ENCODE measurements around the gene DOCK4. TPM values are rescaled to one million over a fixed set of nuclear protein-coding genes. Genes with fewer than 3 reads are reported as not detected.

The DOCK4 gene
- polyA plus RNA-seq, 1 donor (not counting 4 experiments of a cell fraction or from before 2014, with no cell fraction given) = 13.9 TPM

- FAIRE-seq = no peak
Observed at GRCh38 chr7:112104120-112104519, 102.1 kb downstream of the DOCK4 start.

GRCh38 chr7:112103246-112103645, 103.0 kb downstream of the DOCK4 start:
- dilution Hi-C loops (cut with MboI; ENCODE audit: extremely low pct_ligation_motif_present, low sequenced_read_pairs) = no loop called here

More at GRCh38 chr7:112104120-112104519, 102.1 kb downstream of the DOCK4 start:
- Histone ChIP-seq H3K9me3 (ENCODE audit: control insufficient read depth, low read depth, low read length) (no peaks in the 10 kb centered on the region), H3K4me2 (ENCODE audit: control insufficient read depth, extremely low read depth, insufficient read depth, low read depth, low read length) (no peak overlapping the region), H3K27ac (ENCODE audit: control insufficient read depth, insufficient read depth, low read length) (no peak overlapping the region), H3K36me3 (ENCODE audit: control insufficient read depth in 2 of 2, extremely low read depth in 1 of 2, insufficient read depth in 2 of 2, low read length in 2 of 2) (no peaks in the 10 kb centered on the region), H3K4me3 (ENCODE audit: control insufficient read depth in 2 of 3, extremely low read depth in 1 of 3, insufficient read depth in 2 of 3, low read depth in 1 of 3, low read length in 3 of 3) (no peak overlapping the region), H3K27me3 (ENCODE audit: control insufficient read depth, extremely low read depth, insufficient read depth, low read length) (no peaks in the 10 kb centered on the region), H2AFZ (ENCODE audit: control insufficient read depth, low read length) (no peak overlapping the region), H4K20me1 (ENCODE audit: control insufficient read depth, extremely low read depth, insufficient read depth, low read length) (peaks cover 3% of the 10 kb centered on the region), H3K79me2 (ENCODE audit: control insufficient read depth, insufficient read depth, low read length) (peaks cover 25% of the 10 kb centered on the region), H3K9ac (ENCODE audit: control insufficient read depth, extremely low read depth, insufficient read depth, low read length) (no peak overlapping the region), H3K9me1 (ENCODE audit: control insufficient read depth, extremely low read depth, insufficient read depth, low read length) (peaks cover 2% of the 10 kb centered on the region), H3K4me1 (ENCODE audit: control insufficient read depth, extremely low read depth, insufficient read depth, low read length) (peaks cover 14% of the 10 kb centered on the region)
- TF ChIP-seq CTCF (optimal IDR thresholded peaks at IDR 0.05 in 1 of 3, IDR thresholded peaks at IDR 0.05 in 1 of 3, conservative IDR thresholded peaks at IDR 0.05 in 1 of 3; ENCODE audit: extremely low read depth in 1 of 3, insufficient read depth in 2 of 3, low read length in 3 of 3) = no peak
- TF ChIP-seq EZH2 (IDR thresholded peaks at IDR 0.05; ENCODE audit: low read length) = no peak
- no peak for DNase-seq (ENCODE audit: low read depth, low spot score)
- dilution Hi-C loops (cut with MboI; ENCODE audit: extremely low pct_ligation_motif_present, low sequenced_read_pairs) = no loop called here

More at GRCh38 chr7:112103246-112103645, 103.0 kb downstream of the DOCK4 start:
- Histone ChIP-seq H4K20me1 (ENCODE audit: control insufficient read depth, extremely low read depth, insufficient read depth, low read length) (peaks cover 3% of the 10 kb centered on the region), H3K4me2 (ENCODE audit: control insufficient read depth, extremely low read depth, insufficient read depth, low read depth, low read length) (no peak overlapping the region), H2AFZ (ENCODE audit: control insufficient read depth, low read length) (no peak overlapping the region), H3K9me3 (ENCODE audit: control insufficient read depth, low read depth, low read length) (no peaks in the 10 kb centered on the region), H3K36me3 (ENCODE audit: control insufficient read depth in 2 of 2, extremely low read depth in 1 of 2, insufficient read depth in 2 of 2, low read length in 2 of 2) (no peaks in the 10 kb centered on the region), H3K27ac (ENCODE audit: control insufficient read depth, insufficient read depth, low read length) (no peak overlapping the region), H3K4me1 (ENCODE audit: control insufficient read depth, extremely low read depth, insufficient read depth, low read length) (peaks cover 14% of the 10 kb centered on the region), H3K9ac (ENCODE audit: control insufficient read depth, extremely low read depth, insufficient read depth, low read length) (no peak overlapping the region), H3K4me3 (ENCODE audit: control insufficient read depth in 2 of 3, extremely low read depth in 1 of 3, insufficient read depth in 2 of 3, low read depth in 1 of 3, low read length in 3 of 3) (no peak overlapping the region), H3K9me1 (ENCODE audit: control insufficient read depth, extremely low read depth, insufficient read depth, low read length) (peaks cover 2% of the 10 kb centered on the region), H3K79me2 (ENCODE audit: control insufficient read depth, insufficient read depth, low read length) (peaks cover 24% of the 10 kb centered on the region), H3K27me3 (ENCODE audit: control insufficient read depth, extremely low read depth, insufficient read depth, low read length) (no peaks in the 10 kb centered on the region)
- DNase-seq (ENCODE audit: low read depth, low spot score) (no peak), FAIRE-seq (no peak)
- TF ChIP-seq CTCF (optimal IDR thresholded peaks at IDR 0.05 in 1 of 3, IDR thresholded peaks at IDR 0.05 in 1 of 3, conservative IDR thresholded peaks at IDR 0.05 in 1 of 3; ENCODE audit: extremely low read depth in 1 of 3, insufficient read depth in 2 of 3, low read length in 3 of 3) = no peak
